CD1c-positive myeloid dendritic cell (primary cell): ENCODE measurements around the gene TMLHE.
"Not testable (repeated sequence)": the region's sequence is repeated elsewhere in the genome, so short reads cannot be mapped to it uniquely, and the experiment has no call there.

Experiments
- DNase-seq: peaks from one replicate; pipeline ENCODE4 v3.0.0-alpha.2; 2016; ENCODE audit errors: extremely low spot score

TMLHE gene

GRCh38 chrX:155612312-155613224, at the start of gene TMLHE, which contains the start of gene SPRY3:
Gene TMLHE (minus strand): TSS chrX:155612952. CDS start chrX:155545276, 67,676 bp downstream.
Gene SPRY3 (plus strand): TSS chrX:155612586.
- peak; percentile 38 for DNase-seq

GRCh38 chrX:155662282-155662681, 49.5 kb upstream of the TMLHE start:
- no peak for DNase-seq

- no peak for DNase-seq
Observed at GRCh38 chrX:155645180-155645579, 32.4 kb upstream of the TMLHE start.

GRCh38 chrX:155643240-155643639, 30.5 kb upstream of the TMLHE start:
- DNase-seq: no peak

GRCh38 chrX:155641371-155641770, 28.6 kb upstream of the TMLHE start:
- DNase-seq: not testable (repeated sequence)

GRCh38 chrX:155637714-155638113, 25.0 kb upstream of the TMLHE start:
- no peak for DNase-seq

GRCh38 chrX:155635019-155635418, 22.3 kb upstream of the TMLHE start:
- DNase-seq: not testable (repeated sequence)

- DNase-seq: no peak
Observed at GRCh38 chrX:155632431-155633100, 19.8 kb upstream of the TMLHE start.

- DNase-seq: not testable (repeated sequence)
Observed at GRCh38 chrX:155620110-155620509, 7.4 kb upstream of the TMLHE start.

GRCh38 chrX:155615938-155616337, 3.2 kb upstream of the TMLHE start:
- no peak for DNase-seq

- no peak for DNase-seq
Observed at GRCh38 chrX:155613927-155614559, 1.3 kb upstream of the TMLHE start.

GRCh38 chrX:155611302-155611701, 1.4 kb downstream of the TMLHE start:
- peak; percentile 25 for DNase-seq

- no peak for DNase-seq
Observed at GRCh38 chrX:155592981-155593380, 19.8 kb downstream of the TMLHE start.

- DNase-seq: no peak
Observed at GRCh38 chrX:155592331-155592730, 20.4 kb downstream of the TMLHE start.

GRCh38 chrX:155577682-155578081, 35.1 kb downstream of the TMLHE start:
- no peak for DNase-seq

- no peak for DNase-seq
Observed at GRCh38 chrX:155563099-155563498, 49.7 kb downstream of the TMLHE start.

- no peak for DNase-seq
Observed at GRCh38 chrX:155544881-155545280, 67.9 kb downstream of the TMLHE start.

GRCh38 chrX:155535866-155536265, 76.9 kb downstream of the TMLHE start:
- DNase-seq: no peak

- DNase-seq: no peak
Observed at GRCh38 chrX:155534800-155535199, 78.0 kb downstream of the TMLHE start.

GRCh38 chrX:155527023-155527422, 85.7 kb downstream of the TMLHE start:
- DNase-seq: not testable (repeated sequence)

GRCh38 chrX:155514225-155514624, 98.5 kb downstream of the TMLHE start:
- no peak for DNase-seq

- no peak for DNase-seq
Observed at GRCh38 chrX:155505296-155505695, 107.5 kb downstream of the TMLHE start.
